K562 (cell line): ENCODE measurements around the gene EGR1. TPM values are rescaled to one million over a fixed set of nuclear protein-coding genes. Genes with fewer than 3 reads are reported as not detected.

ENCODE experiments used
- CREB1 ChIP-seq, 2 experiments: sonication (generic) in 1 of 2; formaldehyde crosslinking in 1 of 2; IDR thresholded peaks; 2 replicates each; pipeline versions ENCODE4 v1.6.1 to v1.8.0; 2012 to 2022; ENCODE audit warnings: inconsistent platforms in 1 of 2, mild to moderate bottlenecking in 1 of 2, missing genetic modification reagents in 1 of 2, moderate library complexity in 1 of 2
- CREB3L1 ChIP-seq: fragments of 450-650 bp; IDR thresholded peaks from 2 replicates; pipeline ENCODE4 v1.6.1; 2014; ENCODE audit warnings: low read depth, mild to moderate bottlenecking, moderate library complexity, borderline replicate concordance
- E2F1 ChIP-seq: sonication (generic); formaldehyde crosslinking; IDR thresholded peaks from 2 replicates; pipeline ENCODE4 v1.8.1; 2023; ENCODE audit warnings: mild to moderate bottlenecking, missing genetic modification reagents, moderate library complexity
- FOXJ2 ChIP-seq: fragments of 200-800 bp; sonication (Bioruptor generic); IDR thresholded peaks from 2 replicates; pipeline ENCODE4 v1.6.1; 2016; ENCODE audit warnings: missing genetic modification characterization, missing compliant biosample characterization
- HMGXB4 ChIP-seq: sonication (generic); formaldehyde crosslinking; IDR thresholded peaks from 2 replicates; pipeline ENCODE4 v1.8.1; 2023; ENCODE audit warnings: mild to moderate bottlenecking, missing genetic modification reagents
- PCBP1 ChIP-seq: fragments of 200-400 bp; formaldehyde crosslinking; IDR thresholded peaks from 2 replicates; pipeline ENCODE4 v1.6.1; 2018; ENCODE audit warnings: mild to moderate bottlenecking, low read depth, low read length; ENCODE audit not compliant: poor library complexity, severe bottlenecking
- POLR3G ChIP-seq: IDR thresholded peaks from 2 replicates; pipeline ENCODE4 v1.6.1; 2011; ENCODE audit not compliant: insufficient read length, insufficient replicate concordance; ENCODE audit errors: extremely low read depth
- SMAD2 ChIP-seq: fragments of 150-350 bp; IDR thresholded peaks from 2 replicates; pipeline ENCODE4 v1.6.1; 2014; ENCODE audit warnings: low read depth, mild to moderate bottlenecking, low read length
- SNIP1 ChIP-seq: fragments of 450-650 bp; IDR thresholded peaks from 2 replicates; pipeline ENCODE4 v1.7.1; 2017; ENCODE audit warnings: low read depth, mild to moderate bottlenecking
- STAT6 ChIP-seq: sonication (generic); formaldehyde crosslinking; IDR thresholded peaks from 2 replicates; pipeline ENCODE4 v1.8.1; 2023; ENCODE audit warnings: mild to moderate bottlenecking, missing genetic modification reagents
- ZNF133 ChIP-seq: fragments of 250-450 bp; sonication (Bioruptor Pico); IDR thresholded peaks from 2 replicates; pipeline ENCODE4 v1.4.0; 2020; ENCODE audit warnings: mild to moderate bottlenecking
- ZNF197 ChIP-seq: fragments of 200-800 bp; sonication (Bioruptor generic); IDR thresholded peaks from 2 replicates; pipeline ENCODE4 v1.6.1; 2016; ENCODE audit warnings: low read depth, missing genetic modification characterization, missing compliant biosample characterization
- ZNF507 ChIP-seq: conservative IDR thresholded peaks from 2 replicates; pipeline ENCODE4 v1.6.1; 2017; ENCODE audit warnings: missing genetic modification characterization, missing compliant biosample characterization
- polyA plus RNA-seq, 8 experiments: library from polyadenylated mRNA; depleted of rRNA in 4 of 8; stranded (reverse) in 5 of 8; unstranded in 3 of 8; fragments of >200 nt; fragmentation: Nextera tagmentation in 2 of 8; fragmentation: Illumina TruSeq in 1 of 8; extraction: Ambion mirVana in 2 of 8; extraction: Trizol in 1 of 8; gene quantifications; 2 replicates each; pipeline versions ENCODE4 v1.2.1 to v1.2.3, GENCODE V29; 2011 to 2014; ENCODE audit warnings: inconsistent platforms in 1 of 8, missing spikeins in 1 of 8
- total RNA-seq, 7 experiments: library from RNA; depleted of rRNA in 6 of 7; stranded (reverse); fragments of >200 nt in 6 of 7; fragmentation: Illumina TruSeq in 2 of 7; extraction: Trizol in 2 of 7; gene quantifications; 2 replicates each; pipeline versions ENCODE4 v1.2.1 to v1.2.3, GENCODE V29; 2011 to 2021; ENCODE audit warnings: low replicate concordance in 1 of 7

Gene EGR1
- total and polyA plus RNA-seq, 9 of the 15 experiments (the other 6 are each of a cell fraction or from before 2014, with no cell fraction given): 1.3 to 132 (median 21.5) TPM

GRCh38 chr5:138492560-138493045, 27.3 kb downstream of the EGR1 start (continued):
- TF ChIP-seq STAT6 (CRISPR knock-in tag) (no peak), ZNF197 (no peak), CREB3L1 (no peak), SMAD2 (no peak), E2F1 (no peak), CREB1 (IDR thresholded peaks at IDR 0.05) (no peak), CREB1 (CRISPR knock-in tag; IDR thresholded peaks at IDR 0.05) (0 out of 2 replicates have a peak, but pooled peaks have one; percentile 19), FOXJ2 (tag) (no peak), SNIP1 (no peak), PCBP1 (no peak), POLR3G (no peak), ZNF133 (CRISPR knock-in tag) (no peak), HMGXB4 (CRISPR knock-in tag) (no peak), ZNF507 (tag) (no peak)
